MG63 (cell line): Measurements from ENCODE around the gene PXDN. TPM values are rescaled to one million over a fixed set of nuclear protein-coding genes. Genes with fewer than 3 reads are reported as not detected.
"Not testable (repeated sequence)": the region's sequence is repeated elsewhere in the genome, so short reads cannot be mapped to it uniquely, and the experiment has no call there.

Experiments used
- DNase-seq: peaks from one replicate; pipeline ENCODE4 v3.0.0-alpha.2; 2020
- H3K27me3 ChIP-seq: fragments of 250-450 bp; sonication (Bioruptor Pico); 2 replicates; pipeline ENCODE4 v1.5.1; 2020; ENCODE audit warnings: mild to moderate bottlenecking, moderate library complexity
- H3K36me3 ChIP-seq: fragments of 250-450 bp; sonication (Bioruptor Pico); 2 replicates; pipeline ENCODE4 v1.5.1; 2020; ENCODE audit warnings: mild to moderate bottlenecking, moderate library complexity
- H3K4me3 ChIP-seq: fragments of 250-450 bp; sonication (Bioruptor Pico); 2 replicates; pipeline ENCODE4 v1.5.1; 2020; ENCODE audit warnings: mild to moderate bottlenecking, moderate library complexity
- H3K9me3 ChIP-seq: fragments of 250-450 bp; sonication (Bioruptor Pico); 2 replicates; pipeline ENCODE4 v1.5.1; 2020; ENCODE audit warnings: mild to moderate bottlenecking, moderate library complexity
- total RNA-seq: library from RNA; depleted of rRNA; stranded (reverse); fragments of >200 nt; shearing (Covaris generic); gene quantifications from 2 replicates; pipeline ENCODE4 v1.2.3, GENCODE V29; 2014; ENCODE audit warnings: low replicate concordance

Gene PXDN
- total RNA-seq, 1 experiment from 2014 or later, result 204 TPM

DNA sequence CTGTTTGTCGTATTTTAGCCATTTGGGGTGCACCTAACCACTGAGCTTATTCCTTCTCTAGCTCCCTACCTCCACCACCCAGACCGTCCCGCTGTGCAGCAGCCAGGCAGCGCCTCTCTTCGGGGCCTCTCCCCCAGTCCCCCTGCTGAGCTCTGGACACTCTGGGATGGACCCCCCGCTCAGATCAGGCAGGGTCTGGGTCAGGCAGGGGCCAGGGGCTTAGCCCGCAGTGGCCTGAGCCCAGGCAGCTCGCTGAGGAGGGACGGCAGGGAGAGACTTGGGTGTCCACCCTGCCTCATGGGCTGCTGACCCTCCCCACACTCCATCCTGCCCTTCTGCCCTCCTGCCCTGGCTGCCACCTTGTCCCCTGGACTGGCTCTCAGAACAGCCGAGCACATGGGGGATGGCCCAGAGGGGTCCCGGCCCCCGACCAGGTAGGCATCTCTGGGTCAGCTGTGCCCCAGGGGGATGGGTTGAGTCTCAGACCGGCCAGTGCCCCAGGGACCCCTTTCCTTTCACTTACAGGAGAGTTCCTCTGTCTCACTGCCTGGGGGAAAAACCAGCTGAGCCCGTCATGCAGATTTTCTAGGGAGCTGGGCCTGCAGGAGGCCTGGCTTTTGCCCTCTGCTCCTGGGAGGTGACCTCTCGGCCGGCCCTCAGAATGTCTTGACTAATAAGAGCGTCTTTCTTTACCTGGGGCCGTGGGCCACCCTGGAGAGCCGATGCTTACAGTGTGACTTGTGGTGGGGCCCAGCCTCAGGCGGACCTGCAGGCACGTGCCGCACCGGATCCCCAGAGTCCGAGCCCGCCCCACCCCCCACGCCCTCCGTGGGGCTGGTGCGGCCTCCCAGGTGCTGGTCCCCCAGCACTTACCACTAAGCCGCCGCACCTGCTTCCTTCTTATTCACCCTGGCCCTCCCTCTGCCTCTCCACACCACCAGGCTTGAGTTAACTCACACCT lies 22.8 kb upstream of the PXDN start:
- no peak for DNase-seq
- no peaks in the 10 kb centered on the region for H3K9me3 ChIP-seq
- H3K27me3 ChIP-seq, result no peaks in the 10 kb centered on the region
- no peak overlapping the region for H3K4me3 ChIP-seq
- no peaks in the 10 kb centered on the region for H3K36me3 ChIP-seq

DNA sequence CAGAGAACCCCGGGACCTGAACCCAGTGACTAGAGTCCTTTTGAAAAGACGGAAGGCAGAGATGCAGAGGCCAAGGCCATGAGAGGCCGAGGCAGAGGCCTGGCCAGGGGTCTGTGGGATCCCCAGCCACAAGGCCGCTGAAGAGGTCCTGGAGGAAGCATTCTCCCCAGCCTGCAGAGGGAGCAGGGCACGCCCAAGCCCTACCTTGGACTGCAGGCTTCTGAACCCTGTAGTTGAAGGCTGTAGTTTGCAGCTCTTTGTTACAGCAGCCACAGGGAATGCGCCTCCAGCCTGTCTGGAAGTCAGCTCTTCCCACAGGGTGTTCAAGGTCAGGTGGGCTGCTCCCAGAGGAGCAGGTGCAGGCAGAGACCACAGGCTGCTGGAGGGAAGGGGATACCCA lies 22.1 kb upstream of the PXDN start:
- H3K4me3 ChIP-seq, result no peak overlapping the region
- DNase-seq, result no peak
- no peaks in the 10 kb centered on the region for H3K9me3 ChIP-seq
- H3K36me3 ChIP-seq, result no peaks in the 10 kb centered on the region
- no peaks in the 10 kb centered on the region for H3K27me3 ChIP-seq

DNA sequence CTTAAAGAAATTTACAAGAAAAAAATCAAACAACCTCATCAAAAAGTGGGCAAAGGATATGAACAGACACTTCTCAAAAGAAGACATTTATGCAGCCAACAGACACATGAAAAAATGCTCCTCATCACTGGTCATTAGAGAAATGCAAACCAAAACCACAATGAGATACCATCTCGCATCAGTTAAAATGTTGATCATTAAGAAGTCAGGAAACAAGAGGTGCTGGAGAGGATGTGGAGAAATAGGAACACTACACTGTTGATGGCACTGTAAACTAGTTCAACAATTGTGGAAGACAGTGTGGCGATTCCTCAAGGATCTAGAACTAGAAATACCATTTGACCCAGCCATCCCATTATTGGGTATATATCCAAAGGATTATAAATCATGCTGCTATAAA lies 20.9 kb upstream of the PXDN start:
- not testable (repeated sequence) for H3K9me3 ChIP-seq, H3K36me3 ChIP-seq, DNase-seq, H3K27me3 ChIP-seq, H3K4me3 ChIP-seq

DNA sequence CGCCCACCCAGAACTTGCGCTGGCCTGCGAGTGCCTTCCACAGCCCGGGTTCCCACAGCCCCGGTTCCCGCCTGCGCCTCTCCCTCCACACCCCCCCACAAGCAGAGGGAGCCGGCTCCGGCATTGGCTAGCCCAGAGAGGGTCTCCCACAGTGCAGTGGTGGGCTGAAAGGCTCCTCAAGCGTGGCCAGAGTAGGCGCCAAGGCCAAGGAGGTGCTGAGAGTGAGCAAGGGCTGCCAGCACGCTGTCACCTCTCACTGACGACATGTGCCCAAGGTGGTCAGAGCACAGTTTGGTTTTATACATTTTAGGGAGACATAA lies 15.3 kb upstream of the PXDN start:
- H3K9me3 ChIP-seq, result no peaks in the 10 kb centered on the region
- no peaks in the 10 kb centered on the region for H3K27me3 ChIP-seq
- no peak overlapping the region for H3K4me3 ChIP-seq
- H3K36me3 ChIP-seq, result no peaks in the 10 kb centered on the region
- DNase-seq, result no peak

DNA sequence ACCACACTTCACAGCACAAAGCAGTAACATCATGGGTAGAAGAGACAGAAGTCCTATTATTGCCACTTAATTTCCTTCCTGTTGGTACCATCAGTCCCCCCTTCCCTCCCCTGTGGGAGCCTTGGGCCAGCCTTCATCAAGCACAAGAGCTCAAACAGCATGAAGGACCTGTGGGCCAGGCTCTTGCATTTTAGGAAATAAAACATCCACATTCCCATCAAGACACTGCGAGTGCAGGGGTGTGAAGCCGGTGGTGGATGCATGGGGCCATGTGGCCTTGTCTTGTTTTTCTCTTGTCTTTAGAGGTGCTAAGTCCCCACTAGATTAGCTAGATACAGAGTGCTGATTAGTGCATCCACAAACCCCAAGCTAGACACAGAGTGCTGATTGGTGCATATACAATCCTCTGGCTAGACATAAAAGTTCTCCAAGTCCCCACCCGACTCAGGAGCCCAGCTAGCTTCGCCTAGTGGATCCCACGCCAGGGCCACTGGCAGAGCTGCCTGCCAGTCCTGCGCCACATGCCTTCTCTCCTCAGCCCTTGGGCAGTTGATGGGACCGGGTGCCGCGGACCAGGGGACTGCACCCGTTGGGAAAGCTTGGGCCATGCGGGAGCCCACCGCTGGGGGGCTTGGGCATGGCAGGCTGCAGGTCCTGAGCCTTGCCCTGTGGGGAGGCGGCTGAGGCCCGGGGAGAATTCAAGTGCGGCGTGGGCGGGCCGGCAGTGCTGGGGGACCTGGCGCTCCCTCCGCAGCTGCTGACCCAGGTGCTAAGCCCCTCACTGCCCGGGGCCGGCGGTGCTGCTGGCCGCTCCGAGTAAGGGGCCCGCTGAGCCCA lies 14.7 kb upstream of the PXDN start:
- no peaks in the 10 kb centered on the region for H3K36me3 ChIP-seq
- H3K27me3 ChIP-seq, result no peaks in the 10 kb centered on the region
- DNase-seq, result no peak
- no peak overlapping the region for H3K4me3 ChIP-seq
- H3K9me3 ChIP-seq, result no peaks in the 10 kb centered on the region

DNA sequence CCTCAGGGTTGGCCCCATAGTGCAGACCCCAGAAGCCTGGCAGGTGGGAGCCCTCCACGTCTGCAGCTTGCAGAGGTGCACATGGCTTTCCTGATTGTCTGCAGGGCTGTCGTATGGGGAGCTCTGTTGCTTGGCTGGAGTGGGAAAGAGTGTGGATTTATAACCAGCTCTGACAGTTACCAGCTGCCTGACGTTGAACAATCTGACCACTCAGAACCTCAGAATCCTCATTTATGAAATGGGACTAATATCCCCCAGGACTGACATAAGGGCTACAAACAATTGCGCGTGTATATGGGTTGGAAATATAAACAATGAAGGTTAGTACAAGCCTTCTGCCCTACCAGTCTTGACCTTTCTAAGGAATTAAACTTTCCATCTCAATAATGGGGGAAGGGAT lies 13.9 kb upstream of the PXDN start:
- Histone ChIP-seq H3K36me3 (no peaks in the 10 kb centered on the region), H3K9me3 (no peaks in the 10 kb centered on the region), H3K4me3 (no peak overlapping the region), H3K27me3 (no peaks in the 10 kb centered on the region)
- no peak for DNase-seq

DNA sequence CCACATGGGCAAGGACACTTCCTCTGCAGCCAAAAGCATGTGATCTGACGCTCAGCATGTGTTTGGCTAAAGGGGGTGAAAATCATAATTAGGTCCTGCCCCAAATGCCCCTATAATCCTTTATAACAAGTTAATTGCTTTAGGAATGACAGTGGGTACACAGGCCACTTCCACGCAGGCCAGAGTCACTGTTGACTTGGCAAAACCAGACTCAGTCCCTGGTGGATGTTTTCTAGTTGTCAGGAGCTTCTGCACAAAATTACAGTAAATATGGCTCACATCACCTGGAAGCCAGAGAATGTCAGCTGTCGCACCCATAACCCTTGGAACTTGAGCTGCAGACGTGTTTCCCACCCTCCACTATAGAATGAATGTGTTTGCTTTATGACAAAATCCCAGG lies 13.3 kb upstream of the PXDN start:
- no peak overlapping the region for H3K4me3 ChIP-seq
- no peaks in the 10 kb centered on the region for H3K9me3 ChIP-seq
- no peaks in the 10 kb centered on the region for H3K36me3 ChIP-seq
- no peak for DNase-seq
- no peaks in the 10 kb centered on the region for H3K27me3 ChIP-seq

DNA sequence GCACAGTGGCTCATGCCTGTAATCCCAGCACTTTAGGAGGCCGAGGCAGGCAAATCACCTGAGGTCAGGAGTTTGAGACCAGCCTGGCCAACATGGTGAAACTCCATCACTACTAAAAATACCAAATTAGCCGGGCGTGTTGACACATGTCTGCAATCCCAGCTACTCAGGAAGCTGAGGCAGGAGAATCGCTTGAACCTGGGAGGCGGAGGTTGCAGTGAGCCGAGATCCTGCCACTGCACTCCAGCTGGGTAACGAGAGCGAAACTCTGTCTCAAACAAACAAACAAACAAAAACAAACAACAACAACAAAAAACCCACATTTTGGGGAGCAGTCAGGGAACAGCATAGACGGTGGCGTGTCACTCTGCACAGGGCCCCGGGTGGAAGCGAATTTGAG lies 12.8 kb upstream of the PXDN start:
- not testable (repeated sequence) for DNase-seq, H3K9me3 ChIP-seq, H3K27me3 ChIP-seq, H3K36me3 ChIP-seq, H3K4me3 ChIP-seq

DNA sequence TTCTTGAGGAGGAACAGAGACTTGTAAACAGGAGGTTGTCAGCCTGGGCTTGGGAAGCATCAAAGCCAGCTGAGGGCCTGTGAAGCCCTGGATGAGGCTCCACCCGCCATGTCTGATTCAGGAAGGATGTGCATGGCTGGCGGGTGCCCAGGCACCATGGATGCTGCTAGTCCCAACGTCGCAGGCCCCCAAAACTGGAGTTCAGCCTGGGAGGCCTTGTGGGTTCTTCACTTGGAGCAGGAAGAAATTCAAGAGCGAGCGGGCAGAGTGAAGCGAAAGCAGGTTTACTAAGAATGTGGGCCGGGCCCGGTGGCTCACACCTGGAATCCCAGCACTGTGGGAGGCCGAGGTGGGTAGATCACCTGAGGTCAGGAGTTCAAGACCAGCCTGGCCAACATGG lies 12.1 kb upstream of the PXDN start:
- Histone ChIP-seq H3K27me3 (no peaks in the 10 kb centered on the region), H3K36me3 (no peaks in the 10 kb centered on the region), H3K4me3 (no peak overlapping the region), H3K9me3 (no peaks in the 10 kb centered on the region)
- DNase-seq, result no peak

DNA sequence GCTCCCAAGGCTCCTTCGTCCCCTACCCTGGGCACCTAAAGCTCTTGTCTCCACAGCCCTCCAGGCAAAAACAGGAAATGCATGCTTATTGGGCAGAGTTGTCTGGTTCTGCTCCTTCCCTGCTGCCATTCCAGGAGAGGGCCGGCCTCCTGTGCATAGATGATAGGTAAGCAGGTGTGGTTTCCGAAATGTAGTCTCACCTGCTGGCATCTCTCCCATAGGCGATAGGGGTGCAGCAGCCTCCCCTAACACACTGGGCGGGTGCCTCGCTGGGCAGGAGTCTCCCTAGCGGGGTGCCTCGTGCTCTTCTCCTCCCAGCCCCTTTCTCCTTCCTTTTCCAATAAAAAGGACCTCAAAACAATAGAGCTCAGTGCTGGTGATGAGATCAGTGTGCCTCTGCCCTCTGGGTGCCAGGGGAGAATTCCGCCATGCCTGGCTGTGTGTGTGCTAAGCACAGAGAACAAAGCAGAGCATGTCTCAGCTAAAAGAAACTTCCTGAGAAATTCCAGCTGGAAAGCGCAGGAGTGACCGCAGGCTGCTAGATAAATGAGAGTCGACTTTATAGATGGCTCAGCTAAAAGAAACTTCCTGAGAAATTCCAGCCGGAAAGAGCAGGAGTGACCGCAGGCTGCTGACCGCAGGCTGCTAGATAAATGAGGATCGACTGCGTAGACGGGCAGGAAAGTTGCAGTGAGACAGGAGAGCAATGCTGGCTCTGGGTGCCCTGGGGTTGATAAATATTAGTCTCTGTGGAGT lies 11.3 kb upstream of the PXDN start:
- no peaks in the 10 kb centered on the region for H3K27me3 ChIP-seq
- DNase-seq, result no peak
- H3K9me3 ChIP-seq, result no peaks in the 10 kb centered on the region
- H3K4me3 ChIP-seq, result no peak overlapping the region
- no peaks in the 10 kb centered on the region for H3K36me3 ChIP-seq

DNA sequence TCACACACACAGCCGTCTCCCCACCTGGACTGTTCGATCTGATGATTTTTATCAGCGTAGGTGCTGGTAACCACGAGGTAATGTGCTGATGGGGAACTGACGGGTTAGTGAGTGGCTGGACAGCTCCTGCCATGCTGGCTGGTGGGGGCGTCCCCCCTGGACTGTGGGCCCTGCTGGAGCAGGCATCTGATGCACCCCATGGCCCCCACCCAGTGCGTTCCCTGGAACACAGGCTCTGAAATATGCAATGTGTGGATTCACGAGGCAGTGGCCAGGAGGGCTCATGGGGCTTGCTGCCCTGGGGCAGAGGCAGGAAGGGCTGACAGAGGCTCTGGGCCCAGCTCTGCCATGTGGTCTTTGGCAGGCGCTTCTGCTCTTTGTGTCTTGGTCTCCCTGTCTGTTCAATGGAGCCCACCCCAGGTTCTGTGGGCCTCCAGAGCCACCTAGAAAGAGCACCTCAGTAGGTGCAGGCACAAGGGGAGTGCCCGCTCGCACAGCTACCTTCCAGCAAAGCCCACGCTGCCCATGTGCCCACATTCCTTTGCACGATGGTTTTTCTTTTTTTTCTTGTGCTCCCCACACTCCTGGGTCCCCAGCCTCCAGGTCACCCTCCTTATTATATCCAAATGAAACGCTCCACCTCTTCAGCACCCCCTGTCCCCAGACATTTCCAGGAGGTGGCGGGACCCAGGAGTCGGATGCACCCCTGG lies 10.3 kb upstream of the PXDN start:
- Histone ChIP-seq H3K27me3 (no peaks in the 10 kb centered on the region), H3K4me3 (no peak overlapping the region), H3K9me3 (no peaks in the 10 kb centered on the region), H3K36me3 (no peaks in the 10 kb centered on the region)
- no peak for DNase-seq

DNA sequence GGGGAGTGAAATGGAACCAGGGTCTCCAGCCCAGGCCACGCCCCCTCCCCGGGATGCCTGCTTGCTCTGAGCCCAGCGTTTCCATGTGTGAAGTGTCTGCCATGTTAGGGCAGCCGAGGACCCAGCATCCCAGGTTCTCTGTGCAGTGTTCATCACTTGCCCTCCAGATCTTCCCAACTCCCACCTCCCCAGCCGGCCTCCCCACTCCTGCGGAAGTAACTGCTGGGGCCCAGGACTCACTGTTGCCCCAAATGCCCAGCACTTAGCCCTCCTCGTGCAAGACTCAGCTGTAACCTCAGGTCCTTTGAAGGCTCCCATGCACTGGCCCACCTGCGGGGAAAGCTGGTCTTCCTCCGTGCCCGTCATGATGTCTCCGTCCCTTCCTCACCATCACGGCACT lies 9.7 kb upstream of the PXDN start:
- no peaks in the 10 kb centered on the region for H3K36me3 ChIP-seq
- no peaks in the 10 kb centered on the region for H3K27me3 ChIP-seq
- DNase-seq, result no peak
- no peaks in the 10 kb centered on the region for H3K9me3 ChIP-seq
- H3K4me3 ChIP-seq, result no peak overlapping the region

DNA sequence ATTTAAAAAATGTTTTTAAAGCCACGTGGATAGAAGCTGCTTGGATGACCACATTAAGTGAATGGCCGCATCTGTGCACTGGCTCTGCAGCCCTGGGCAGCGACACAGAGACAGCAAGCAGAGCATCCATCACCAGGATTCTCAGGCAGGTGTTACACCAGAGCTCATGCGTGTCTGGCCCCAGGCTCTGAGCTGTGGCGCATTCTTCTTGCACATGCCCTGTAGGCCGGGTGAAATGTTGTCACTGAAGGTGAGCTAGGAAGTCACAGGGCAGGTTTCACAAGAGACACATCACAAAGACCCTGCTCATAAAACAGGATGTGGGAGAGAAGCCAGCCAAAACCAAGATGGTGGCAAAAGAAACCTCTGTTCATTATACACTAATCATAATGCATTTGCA lies 8.4 kb upstream of the PXDN start:
- no peaks in the 10 kb centered on the region for H3K36me3 ChIP-seq
- no peak for DNase-seq
- no peak overlapping the region for H3K4me3 ChIP-seq
- H3K9me3 ChIP-seq, result no peaks in the 10 kb centered on the region
- H3K27me3 ChIP-seq, result no peaks in the 10 kb centered on the region

DNA sequence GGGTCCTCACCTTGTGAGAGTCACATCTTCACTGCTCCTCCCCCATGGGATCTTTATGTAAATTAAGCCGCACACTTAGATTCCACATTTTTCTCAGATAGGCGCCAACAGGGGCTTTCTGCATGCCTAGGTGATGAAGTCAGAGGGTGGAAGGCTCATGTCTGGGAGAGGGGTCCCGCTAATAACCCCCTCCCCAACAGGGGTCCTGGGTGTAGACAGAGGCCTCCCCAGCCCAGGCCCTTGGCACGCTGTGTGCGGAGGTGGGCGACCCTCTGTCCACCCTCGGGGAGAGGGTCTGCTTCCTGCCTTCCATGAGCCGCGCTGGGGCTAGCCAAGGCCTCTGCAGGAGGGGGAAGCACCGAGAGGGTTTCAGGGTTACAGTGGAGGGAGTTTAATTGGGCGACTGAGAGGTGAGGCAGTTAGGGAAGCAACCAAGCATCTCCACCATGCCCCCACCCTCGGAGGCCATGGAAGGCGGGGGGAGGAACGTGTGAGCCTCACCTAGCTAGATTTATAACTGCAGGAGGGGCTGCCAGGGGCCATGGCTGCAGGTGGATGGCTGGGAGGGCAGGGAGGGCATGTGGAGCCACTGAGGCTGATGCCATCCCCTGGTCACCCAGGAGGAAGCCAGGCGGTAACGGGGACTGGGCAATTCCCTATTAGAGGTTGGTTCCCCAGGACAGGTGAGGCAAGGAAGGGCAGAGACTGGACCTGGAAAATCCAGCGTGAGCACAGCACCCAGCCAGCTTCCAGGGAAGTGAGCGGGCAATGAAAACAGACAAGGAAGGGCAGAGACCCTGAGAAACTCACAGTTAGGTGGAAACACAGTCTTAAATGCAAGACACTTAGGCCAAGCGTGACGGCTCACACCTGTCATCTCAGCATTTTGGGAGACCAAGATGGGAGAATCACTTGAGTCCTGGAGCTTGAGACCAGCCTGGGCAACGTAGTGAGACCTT lies 7.7 kb upstream of the PXDN start:
- H3K9me3 ChIP-seq, result no peaks in the 10 kb centered on the region
- H3K27me3 ChIP-seq, result no peaks in the 10 kb centered on the region
- no peak for DNase-seq
- no peak overlapping the region for H3K4me3 ChIP-seq
- no peaks in the 10 kb centered on the region for H3K36me3 ChIP-seq

DNA sequence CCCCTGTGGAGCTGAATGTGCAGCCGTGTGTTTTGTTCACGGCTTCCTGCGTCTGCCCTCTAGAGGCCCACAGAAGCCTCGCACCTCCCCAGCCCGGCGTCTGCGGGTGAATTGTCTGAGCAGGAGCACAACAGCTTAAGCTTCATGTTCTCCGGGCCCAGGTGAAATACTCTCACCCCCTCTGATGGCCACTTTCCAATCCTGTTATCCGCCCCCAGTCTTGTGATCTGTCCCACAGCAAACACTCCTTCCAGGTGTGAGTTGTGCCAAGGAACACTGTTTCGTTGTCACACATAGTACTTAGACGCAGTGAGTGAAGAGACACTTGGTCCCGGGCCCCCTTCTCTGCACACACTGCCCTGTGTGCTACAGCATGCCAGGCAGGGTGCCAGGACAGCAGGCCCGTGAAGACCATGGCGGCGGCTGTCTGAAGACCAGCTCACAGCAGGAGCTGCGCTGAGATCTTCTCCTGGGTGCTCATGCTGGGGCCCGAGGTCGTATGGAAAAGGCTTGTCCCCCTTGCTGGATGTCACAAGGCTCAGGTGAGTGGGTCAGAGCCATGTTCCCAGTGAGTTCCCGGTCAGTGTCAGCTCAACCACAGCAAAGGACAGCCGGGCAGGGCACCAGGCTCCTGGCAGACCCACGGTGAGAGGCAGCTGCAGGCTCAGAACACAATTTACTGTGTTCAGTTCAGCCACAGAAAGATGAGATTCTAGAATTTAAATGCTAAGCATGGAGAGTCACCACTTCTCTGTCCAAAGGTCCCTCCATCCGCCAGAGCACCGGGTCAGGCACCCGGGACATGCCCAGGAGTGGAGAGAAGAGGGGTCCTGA lies 6.8 kb upstream of the PXDN start:
- no peaks in the 10 kb centered on the region for H3K27me3 ChIP-seq
- H3K9me3 ChIP-seq, result no peaks in the 10 kb centered on the region
- no peak overlapping the region for H3K4me3 ChIP-seq
- peak; percentile 79 for DNase-seq
- H3K36me3 ChIP-seq, result no peaks in the 10 kb centered on the region
